GM23338 (cell line): ENCODE data around the gene MRO. TPM values are rescaled to one million over a fixed set of nuclear protein-coding genes. Genes with fewer than 3 reads are reported as not detected.

Experiments used
- ATAC-seq: fragments of 200-7000 bp; cut with Tn5 transposase; 3 replicates; pipeline ENCODE4 v1.9.1; 2020
- DNase-seq: peaks from one replicate; pipeline ENCODE4 v3.0.0-alpha.2; 2015; ENCODE audit warnings: low spot score
- H2AFZ ChIP-seq: fragments of 200-600 bp; sonication (generic); 2 replicates; pipeline ENCODE4 v1.8.0; 2016; ENCODE audit warnings: antibody characterized with exemption, mild to moderate bottlenecking, moderate library complexity
- H3F3A ChIP-seq: fragments of 200-600 bp; sonication (generic); replicated peaks from 2 replicates; pipeline ENCODE4 v1.8.0; 2017; ENCODE audit warnings: antibody characterized with exemption, mixed run types, low read depth
- H3K27ac ChIP-seq: fragments of 200-600 bp; sonication (generic); 2 replicates; pipeline ENCODE4 v1.6.1; 2016; ENCODE audit warnings: low read depth
- H3K27me3 ChIP-seq: fragments of 200-600 bp; sonication (generic); 2 replicates; pipeline ENCODE4 v1.8.0; 2016; ENCODE audit warnings: mild to moderate bottlenecking, mixed run types, moderate library complexity; ENCODE audit not compliant: insufficient read depth
- H3K36me3 ChIP-seq: fragments of 200-600 bp; sonication (generic); 2 replicates; pipeline ENCODE4 v1.8.0; 2016; ENCODE audit warnings: mild to moderate bottlenecking; ENCODE audit not compliant: insufficient read depth
- H3K4me1 ChIP-seq: fragments of 200-600 bp; sonication (generic); 2 replicates; pipeline ENCODE4 v1.8.0; 2016; ENCODE audit warnings: mild to moderate bottlenecking, moderate library complexity; ENCODE audit not compliant: insufficient read depth
- H3K4me2 ChIP-seq: fragments of 200-600 bp; sonication (generic); 2 replicates; pipeline ENCODE4 v1.7.1; 2017; ENCODE audit warnings: mixed run types
- H3K4me3 ChIP-seq: fragments of 200-600 bp; sonication (generic); 2 replicates; pipeline ENCODE4 v1.6.1; 2016; ENCODE audit warnings: mixed run types
- H3K79me2 ChIP-seq: fragments of 200-600 bp; sonication (generic); replicated peaks from 2 replicates; pipeline ENCODE4 v1.8.0; 2017; ENCODE audit warnings: mild to moderate bottlenecking; ENCODE audit not compliant: insufficient read depth
- H3K9me2 ChIP-seq: fragments of 200-600 bp; sonication (generic); 2 replicates; pipeline ENCODE4 v1.8.0; 2017; ENCODE audit not compliant: insufficient read depth
- H4K20me1 ChIP-seq: fragments of 200-600 bp; sonication (generic); replicated peaks from 2 replicates; pipeline ENCODE4 v1.8.0; 2017; ENCODE audit warnings: mild to moderate bottlenecking; ENCODE audit not compliant: insufficient read depth
- H3K27ac Mint-ChIP-seq: 2 replicates; pipeline ENCODE4 v1.8.0; 2020; ENCODE audit warnings: inconsistent platforms, mild to moderate bottlenecking, moderate library complexity, mixed read lengths
- H3K27me3 Mint-ChIP-seq: 3 replicates; pipeline ENCODE4 v1.8.0; 2022; ENCODE audit warnings: low read depth, mild to moderate bottlenecking, moderate library complexity, mixed read lengths, inconsistent platforms; ENCODE audit not compliant: insufficient read depth, poor library complexity
- H3K36me3 Mint-ChIP-seq: 3 replicates; pipeline ENCODE4 v1.8.0; 2021; ENCODE audit warnings: low read depth, mild to moderate bottlenecking, inconsistent platforms, moderate library complexity, mixed read lengths
- H3K4me1 Mint-ChIP-seq: 3 replicates; pipeline ENCODE4 v1.8.0; 2020; ENCODE audit warnings: mild to moderate bottlenecking, inconsistent platforms, mixed read lengths
- H3K4me3 Mint-ChIP-seq: 3 replicates; pipeline ENCODE4 v1.8.0; 2021; ENCODE audit warnings: moderate library complexity, mild to moderate bottlenecking, inconsistent platforms, mixed read lengths
- H3K9me3 Mint-ChIP-seq: 3 replicates; pipeline ENCODE4 v1.8.0; 2020; ENCODE audit warnings: moderate library complexity, mild to moderate bottlenecking, inconsistent platforms, mixed read lengths
- CREB1 ChIP-seq: fragments of 250-450 bp; sonication (Bioruptor Pico); IDR thresholded peaks from 2 replicates; pipeline ENCODE4 v1.5.0; 2020; ENCODE audit warnings: low read depth, mild to moderate bottlenecking, moderate library complexity
- EZH2 ChIP-seq: fragments of 200-600 bp; sonication (generic); IDR thresholded peaks from one replicate; pipeline ENCODE4 v1.8.0; 2017; ENCODE audit warnings: antibody characterized with exemption, mild to moderate bottlenecking, low read depth; ENCODE audit not compliant: unreplicated experiment
- EZH2phosphoT487 ChIP-seq: fragments of 200-600 bp; sonication (generic); IDR thresholded peaks from one replicate; pipeline ENCODE4 v1.8.1; 2018; ENCODE audit warnings: antibody characterized with exemption; ENCODE audit not compliant: unreplicated experiment
- JUNB ChIP-seq: IDR thresholded peaks from one replicate; pipeline ENCODE4 v1.6.1; 2016; ENCODE audit warnings: antibody characterized with exemption; ENCODE audit not compliant: unreplicated experiment
- NANOG ChIP-seq: IDR thresholded peaks from 2 replicates; pipeline ENCODE4 v1.6.1; 2016; ENCODE audit warnings: antibody characterized with exemption, borderline replicate concordance
- STAT1 ChIP-seq: IDR thresholded peaks from one replicate; pipeline ENCODE4 v1.6.1; 2016; ENCODE audit warnings: antibody characterized with exemption; ENCODE audit not compliant: unreplicated experiment
- ZNF114 ChIP-seq: fragments of 250-450 bp; sonication (Bioruptor Pico); IDR thresholded peaks from 2 replicates; pipeline ENCODE4 v1.5.0; 2020; ENCODE audit warnings: mild to moderate bottlenecking, moderate library complexity
- polyA plus RNA-seq: library from polyadenylated mRNA; unstranded; fragments of >200 nt; fragmentation: Nextera tagmentation; extraction: Ambion mirVana; gene quantifications from 2 replicates; pipeline ENCODE4 v1.2.1, GENCODE V29; 2016
- total RNA-seq: library from RNA; depleted of rRNA; stranded (reverse); fragments of >200 nt; shearing (Covaris generic); gene quantifications from 2 replicates; pipeline ENCODE4 v1.2.3, GENCODE V29; 2014
- TF ChIP-seq, protein P1 (sequence below): IDR thresholded peaks from 2 replicates; pipeline ENCODE4 v1.6.1; 2016; ENCODE audit warnings: antibody characterized with exemption
- TF ChIP-seq, protein P2 (sequence below): fragments of 250-450 bp; sonication (Bioruptor Pico); IDR thresholded peaks from 2 replicates; pipeline ENCODE4 v1.5.0; 2020; ENCODE audit warnings: mild to moderate bottlenecking, moderate library complexity

The MRO gene
- total and polyA plus RNA-seq, 2 experiments from 2014 or later, result 0.78 to 0.80 TPM

GRCh38 chr18:50839341-50839740 lies 19.5 kb upstream of the MRO start:
- H3K4me3 Mint-ChIP-seq, result no peak overlapping the region
- ATAC-seq (no peak), DNase-seq (no peak)
- no peaks in the 10 kb centered on the region for H3K4me1 ChIP-seq
- no peaks in the 10 kb centered on the region for H3K27me3 Mint-ChIP-seq
- H4K20me1 ChIP-seq, result no peaks in the 10 kb centered on the region
- H3K4me1 Mint-ChIP-seq, result no peaks in the 10 kb centered on the region
- no peak for TF ChIP-seq ZNF114 (CRISPR knock-in tag)
- TF ChIP-seq, protein P1, sequence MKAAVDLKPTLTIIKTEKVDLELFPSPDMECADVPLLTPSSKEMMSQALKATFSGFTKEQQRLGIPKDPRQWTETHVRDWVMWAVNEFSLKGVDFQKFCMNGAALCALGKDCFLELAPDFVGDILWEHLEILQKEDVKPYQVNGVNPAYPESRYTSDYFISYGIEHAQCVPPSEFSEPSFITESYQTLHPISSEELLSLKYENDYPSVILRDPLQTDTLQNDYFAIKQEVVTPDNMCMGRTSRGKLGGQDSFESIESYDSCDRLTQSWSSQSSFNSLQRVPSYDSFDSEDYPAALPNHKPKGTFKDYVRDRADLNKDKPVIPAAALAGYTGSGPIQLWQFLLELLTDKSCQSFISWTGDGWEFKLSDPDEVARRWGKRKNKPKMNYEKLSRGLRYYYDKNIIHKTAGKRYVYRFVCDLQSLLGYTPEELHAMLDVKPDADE, result no peak
- TF ChIP-seq STAT1, result no peak
- no peaks in the 10 kb centered on the region for H3F3A ChIP-seq
- no peaks in the 10 kb centered on the region for H3K36me3 Mint-ChIP-seq
- H3K9me3 Mint-ChIP-seq, result no peaks in the 10 kb centered on the region
- H3K27me3 ChIP-seq, result no peaks in the 10 kb centered on the region
- H3K79me2 ChIP-seq, result no peaks in the 10 kb centered on the region
- H3K4me3 ChIP-seq, result no peak overlapping the region
- H3K4me2 ChIP-seq, result no peak overlapping the region
- no peaks in the 10 kb centered on the region for H3K36me3 ChIP-seq
- H2AFZ ChIP-seq, result no peak overlapping the region
- H3K27ac ChIP-seq, result no peak overlapping the region
- H3K9me2 ChIP-seq, result no peaks in the 10 kb centered on the region
- H3K27ac Mint-ChIP-seq, result no peak overlapping the region

DNA sequence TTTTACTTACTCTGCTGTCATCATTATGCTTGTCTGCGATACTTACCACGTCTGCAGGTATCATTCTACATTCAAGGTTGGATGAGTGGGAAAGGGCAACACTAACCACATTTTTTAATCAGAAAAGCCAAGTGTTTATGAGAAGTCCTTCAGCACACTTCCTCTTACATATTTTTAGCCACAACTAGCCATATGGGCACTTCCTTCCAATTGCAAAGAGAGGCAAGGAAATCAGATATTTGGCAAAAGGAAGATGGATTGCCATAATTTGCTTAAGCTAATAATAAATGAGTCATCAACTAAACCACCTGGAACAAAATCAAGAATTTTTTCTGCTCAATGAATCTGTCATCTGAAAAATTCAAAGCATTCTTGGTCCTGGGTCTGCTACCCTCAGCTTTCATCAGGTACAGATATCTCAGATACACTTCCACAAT lies 16.7 kb upstream of the MRO start:
- H3K27ac Mint-ChIP-seq, result no peak overlapping the region
- H3K4me2 ChIP-seq, result no peak overlapping the region

More for the DNA sequence above, 16.7 kb upstream of the MRO start:
- Histone ChIP-seq H3K27me3 (no peaks in the 10 kb centered on the region), H3K9me2 (no peaks in the 10 kb centered on the region), H3K79me2 (no peaks in the 10 kb centered on the region), H3K27ac (no peak overlapping the region), H3F3A (no peaks in the 10 kb centered on the region), H2AFZ (peak overlapping the region; percentile 56; the same call in 1 of the 2 replicates), H3K36me3 (no peaks in the 10 kb centered on the region), H3K4me1 (no peaks in the 10 kb centered on the region), H4K20me1 (no peaks in the 10 kb centered on the region), H3K4me3 (no peak overlapping the region)
- H3K9me3 Mint-ChIP-seq, result no peaks in the 10 kb centered on the region
- ATAC-seq (no peak), DNase-seq (no peak)
- H3K27me3 Mint-ChIP-seq, result no peaks in the 10 kb centered on the region
- no peak overlapping the region for H3K4me3 Mint-ChIP-seq
- peaks cover 6% of the 10 kb centered on the region; the same call in 1 of the 3 replicates for H3K4me1 Mint-ChIP-seq
- no peaks in the 10 kb centered on the region for H3K36me3 Mint-ChIP-seq
- TF ChIP-seq, protein P1, result no peak
- TF ChIP-seq EZH2 (no peak), CREB1 (CRISPR knock-in tag) (no peak), ZNF114 (CRISPR knock-in tag) (no peak), EZH2phosphoT487 (no peak), NANOG (no peak), STAT1 (no peak), JUNB (no peak)
- TF ChIP-seq, protein P2, sequence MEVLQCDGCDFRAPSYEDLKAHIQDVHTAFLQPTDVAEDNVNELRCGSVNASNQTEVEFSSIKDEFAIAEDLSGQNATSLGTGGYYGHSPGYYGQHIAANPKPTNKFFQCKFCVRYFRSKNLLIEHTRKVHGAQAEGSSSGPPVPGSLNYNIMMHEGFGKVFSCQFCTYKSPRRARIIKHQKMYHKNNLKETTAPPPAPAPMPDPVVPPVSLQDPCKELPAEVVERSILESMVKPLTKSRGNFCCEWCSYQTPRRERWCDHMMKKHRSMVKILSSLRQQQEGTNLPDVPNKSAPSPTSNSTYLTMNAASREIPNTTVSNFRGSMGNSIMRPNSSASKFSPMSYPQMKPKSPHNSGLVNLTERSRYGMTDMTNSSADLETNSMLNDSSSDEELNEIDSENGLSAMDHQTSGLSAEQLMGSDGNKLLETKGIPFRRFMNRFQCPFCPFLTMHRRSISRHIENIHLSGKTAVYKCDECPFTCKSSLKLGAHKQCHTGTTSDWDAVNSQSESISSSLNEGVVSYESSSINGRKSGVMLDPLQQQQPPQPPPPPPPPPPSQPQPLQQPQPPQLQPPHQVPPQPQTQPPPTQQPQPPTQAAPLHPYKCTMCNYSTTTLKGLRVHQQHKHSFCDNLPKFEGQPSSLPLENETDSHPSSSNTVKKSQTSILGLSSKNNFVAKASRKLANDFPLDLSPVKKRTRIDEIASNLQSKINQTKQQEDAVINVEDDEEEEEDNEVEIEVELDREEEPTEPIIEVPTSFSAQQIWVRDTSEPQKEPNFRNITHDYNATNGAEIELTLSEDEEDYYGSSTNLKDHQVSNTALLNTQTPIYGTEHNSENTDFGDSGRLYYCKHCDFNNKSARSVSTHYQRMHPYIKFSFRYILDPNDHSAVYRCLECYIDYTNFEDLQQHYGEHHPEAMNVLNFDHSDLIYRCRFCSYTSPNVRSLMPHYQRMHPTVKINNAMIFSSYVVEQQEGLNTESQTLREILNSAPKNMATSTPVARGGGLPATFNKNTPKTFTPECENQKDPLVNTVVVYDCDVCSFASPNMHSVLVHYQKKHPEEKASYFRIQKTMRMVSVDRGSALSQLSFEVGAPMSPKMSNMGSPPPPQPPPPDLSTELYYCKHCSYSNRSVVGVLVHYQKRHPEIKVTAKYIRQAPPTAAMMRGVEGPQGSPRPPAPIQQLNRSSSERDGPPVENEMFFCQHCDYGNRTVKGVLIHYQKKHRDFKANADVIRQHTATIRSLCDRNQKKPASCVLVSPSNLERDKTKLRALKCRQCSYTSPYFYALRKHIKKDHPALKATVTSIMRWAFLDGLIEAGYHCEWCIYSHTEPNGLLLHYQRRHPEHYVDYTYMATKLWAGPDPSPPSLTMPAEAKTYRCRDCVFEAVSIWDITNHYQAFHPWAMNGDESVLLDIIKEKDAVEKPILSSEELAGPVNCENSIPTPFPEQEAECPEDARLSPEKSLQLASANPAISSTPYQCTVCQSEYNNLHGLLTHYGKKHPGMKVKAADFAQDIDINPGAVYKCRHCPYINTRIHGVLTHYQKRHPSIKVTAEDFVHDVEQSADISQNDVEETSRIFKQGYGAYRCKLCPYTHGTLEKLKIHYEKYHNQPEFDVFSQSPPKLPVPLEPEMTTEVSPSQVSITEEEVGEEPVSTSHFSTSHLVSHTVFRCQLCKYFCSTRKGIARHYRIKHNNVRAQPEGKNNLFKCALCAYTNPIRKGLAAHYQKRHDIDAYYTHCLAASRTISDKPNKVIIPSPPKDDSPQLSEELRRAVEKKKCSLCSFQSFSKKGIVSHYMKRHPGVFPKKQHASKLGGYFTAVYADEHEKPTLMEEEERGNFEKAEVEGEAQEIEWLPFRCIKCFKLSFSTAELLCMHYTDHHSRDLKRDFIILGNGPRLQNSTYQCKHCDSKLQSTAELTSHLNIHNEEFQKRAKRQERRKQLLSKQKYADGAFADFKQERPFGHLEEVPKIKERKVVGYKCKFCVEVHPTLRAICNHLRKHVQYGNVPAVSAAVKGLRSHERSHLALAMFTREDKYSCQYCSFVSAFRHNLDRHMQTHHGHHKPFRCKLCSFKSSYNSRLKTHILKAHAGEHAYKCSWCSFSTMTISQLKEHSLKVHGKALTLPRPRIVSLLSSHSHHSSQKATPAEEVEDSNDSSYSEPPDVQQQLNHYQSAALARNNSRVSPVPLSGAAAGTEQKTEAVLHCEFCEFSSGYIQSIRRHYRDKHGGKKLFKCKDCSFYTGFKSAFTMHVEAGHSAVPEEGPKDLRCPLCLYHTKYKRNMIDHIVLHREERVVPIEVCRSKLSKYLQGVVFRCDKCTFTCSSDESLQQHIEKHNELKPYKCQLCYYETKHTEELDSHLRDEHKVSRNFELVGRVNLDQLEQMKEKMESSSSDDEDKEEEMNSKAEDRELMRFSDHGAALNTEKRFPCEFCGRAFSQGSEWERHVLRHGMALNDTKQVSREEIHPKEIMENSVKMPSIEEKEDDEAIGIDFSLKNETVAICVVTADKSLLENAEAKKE (CRISPR knock-in tag), result no peak
